A172 (cell line): ENCODE measurements around the gene NCF1. TPM values are rescaled to one million over a fixed set of nuclear protein-coding genes. Genes with fewer than 3 reads are reported as not detected.
"Not testable (repeated sequence)": the region's sequence is repeated elsewhere in the genome, so short reads cannot be mapped to it uniquely, and the experiment has no call there.

Experiments
- DNase-seq: peaks from one replicate; pipeline ENCODE4 v3.0.0-alpha.2; 2015; ENCODE audit warnings: low spot score
- total RNA-seq: library from RNA; depleted of rRNA; stranded (reverse); fragments of >200 nt; shearing (Covaris generic); gene quantifications from 2 replicates; pipeline ENCODE4 v1.2.3, GENCODE V29; 2014; rRNA removed

Gene NCF1
- total RNA-seq, 1 experiment from 2014 or later: not detected

GRCh38 chr7:74788369-74789150 is 14.7 kb downstream of the NCF1 start:
- peak; percentile 80 for DNase-seq

- not testable (repeated sequence) for DNase-seq
These were observed 15.5 kb downstream of the NCF1 start for GRCh38 chr7:74789200-74789736.

DNA sequence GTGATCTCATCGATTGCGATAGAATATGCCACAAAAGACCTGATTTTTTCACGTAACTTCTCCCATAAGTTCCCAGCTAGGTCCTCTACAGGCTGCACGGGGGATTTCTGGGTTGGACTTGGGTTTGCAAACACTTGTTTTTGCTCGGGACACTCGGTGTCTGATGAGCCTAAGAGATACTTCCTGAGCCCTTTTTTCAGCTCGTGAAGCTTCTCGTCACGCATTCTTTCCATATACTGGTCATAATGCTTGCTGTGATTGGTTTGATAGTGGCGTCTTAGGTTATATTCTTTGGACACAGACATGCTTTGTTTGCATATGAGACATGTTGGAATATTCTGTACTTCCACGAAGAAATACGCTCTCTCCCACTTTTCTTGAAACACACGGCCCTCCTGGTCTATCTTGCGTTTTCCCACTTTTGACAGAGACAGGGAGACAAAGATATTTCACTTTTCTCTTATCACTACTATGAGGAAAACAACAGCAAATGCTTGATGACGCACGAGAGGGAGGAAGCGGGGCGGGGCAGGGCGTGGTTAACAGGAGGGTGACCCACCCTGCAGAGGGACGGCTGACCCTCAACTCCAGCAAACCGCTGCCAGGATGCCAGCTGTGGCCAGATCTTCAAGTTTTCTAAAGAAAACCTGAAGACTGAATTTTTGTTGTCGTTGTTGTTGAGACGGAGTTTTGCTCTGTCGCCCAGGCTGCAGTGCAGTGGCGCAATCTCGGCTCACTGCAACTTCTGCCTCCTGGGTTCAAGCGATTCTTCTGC is 24.2 kb downstream of the NCF1 start:
- DNase-seq: not testable (repeated sequence)

DNA sequence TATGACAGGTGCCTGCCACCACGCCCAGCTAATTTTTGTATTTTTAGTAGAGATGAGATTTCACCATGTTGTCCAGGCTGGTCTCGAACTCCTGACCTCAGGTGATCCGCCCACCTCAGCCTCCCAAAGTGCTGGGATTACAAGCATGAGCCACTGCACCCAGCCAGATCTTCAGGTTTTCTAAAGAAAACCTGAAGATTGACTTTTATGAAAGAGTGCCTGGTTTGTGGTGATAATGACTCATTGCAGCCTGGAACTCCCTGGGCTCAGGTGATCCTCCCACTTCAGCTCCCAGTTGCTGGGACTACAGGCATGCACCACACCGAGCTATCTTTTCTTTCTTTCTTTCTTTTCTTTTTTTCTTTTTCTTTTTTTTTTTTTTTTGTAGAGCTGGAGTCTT is 24.8 kb downstream of the NCF1 start:
- DNase-seq: not testable (repeated sequence)

DNA sequence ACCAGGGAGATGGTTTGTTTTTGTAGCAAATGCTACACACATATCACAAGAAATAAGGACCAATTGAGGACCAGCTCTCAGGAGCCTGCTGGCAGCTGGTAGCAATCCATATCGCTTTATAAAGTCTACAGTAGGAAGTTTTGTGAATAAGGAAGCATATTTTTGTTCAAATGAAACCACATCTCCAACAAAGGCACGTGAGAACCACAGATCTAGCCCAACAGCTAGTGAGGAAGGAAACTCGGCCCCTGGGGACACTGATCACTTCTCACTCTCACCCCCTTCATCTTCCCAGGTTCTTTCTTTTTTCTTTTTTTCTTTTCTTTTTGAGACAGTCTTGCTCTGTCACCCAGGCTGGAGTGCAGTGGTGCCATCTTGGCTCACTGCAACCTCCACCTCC is 42.1 kb downstream of the NCF1 start:
- DNase-seq: not testable (repeated sequence)

GRCh38 chr7:74820146-74820805 is 46.5 kb downstream of the NCF1 start:
- DNase-seq: not testable (repeated sequence)

GRCh38 chr7:74821259-74821658 is 47.4 kb downstream of the NCF1 start:
- not testable (repeated sequence) for DNase-seq

GRCh38 chr7:74829959-74830358 is 56.1 kb downstream of the NCF1 start:
- peak; percentile 3 for DNase-seq

DNA sequence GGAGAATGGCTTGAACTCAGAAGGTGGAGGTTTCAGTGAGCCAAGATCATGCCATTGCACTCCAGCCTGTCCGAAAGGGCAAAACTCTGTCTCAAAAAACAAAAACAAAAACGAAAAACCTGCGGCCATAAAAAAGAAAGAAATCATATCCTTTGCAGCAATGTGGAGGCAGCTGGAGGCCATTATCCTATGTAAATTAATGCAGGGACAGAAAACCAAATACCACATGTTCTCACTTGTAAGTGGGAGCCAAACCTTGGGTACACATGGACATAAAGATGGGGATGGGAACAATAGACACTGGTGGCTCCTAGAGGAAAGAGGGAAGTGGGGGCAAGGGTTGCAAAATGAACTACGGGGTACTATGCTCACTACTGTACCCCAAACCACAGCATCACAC is 56.6 kb downstream of the NCF1 start:
- not testable (repeated sequence) for DNase-seq

Other genes starting within 250 kb of the NCF1 start
- 178 and 188 TPM in 2 replicates for gene GTF2I, start 116.3 kb upstream of the NCF1 start, total RNA-seq
- gene GTF2IRD2, start 77.6 kb downstream of the NCF1 start, total RNA-seq: 31.9 and 38.4 TPM in 2 replicates
- 10.5 and 12.6 TPM in 2 replicates for gene CASTOR2, start 190.7 kb downstream of the NCF1 start, total RNA-seq